Gastroesophageal sphincter (tissue), 3 donors: ENCODE results near the gene KRTAP12-3.

Experiments
- POLR2A ChIP-seq, 2 donors: fragments of 450-650 bp; IDR thresholded peaks; one replicate each; pipeline ENCODE4 v1.6.1; 2017; ENCODE audit warnings: antibody characterized with exemption in 2 of 2, mild to moderate bottlenecking in 2 of 2, moderate library complexity in 1 of 2
- POLR2AphosphoS5 ChIP-seq: sonication (generic); formaldehyde crosslinking; IDR thresholded peaks from one replicate; pipeline ENCODE4 v1.6.1; 2017; ENCODE audit warnings: antibody characterized with exemption
- TF ChIP-seq, protein P1 (sequence below), 4 experiments: fragments of 200-600 bp in 2 of 4; fragments of 450-650 bp in 2 of 4; sonication (generic) in 1 of 4; IDR thresholded peaks; one replicate each; pipeline ENCODE4 v1.5.1; 2017 to 2019; ENCODE audit warnings: antibody characterized with exemption in 4 of 4, mild to moderate bottlenecking in 2 of 4, moderate library complexity in 2 of 4

DNA sequence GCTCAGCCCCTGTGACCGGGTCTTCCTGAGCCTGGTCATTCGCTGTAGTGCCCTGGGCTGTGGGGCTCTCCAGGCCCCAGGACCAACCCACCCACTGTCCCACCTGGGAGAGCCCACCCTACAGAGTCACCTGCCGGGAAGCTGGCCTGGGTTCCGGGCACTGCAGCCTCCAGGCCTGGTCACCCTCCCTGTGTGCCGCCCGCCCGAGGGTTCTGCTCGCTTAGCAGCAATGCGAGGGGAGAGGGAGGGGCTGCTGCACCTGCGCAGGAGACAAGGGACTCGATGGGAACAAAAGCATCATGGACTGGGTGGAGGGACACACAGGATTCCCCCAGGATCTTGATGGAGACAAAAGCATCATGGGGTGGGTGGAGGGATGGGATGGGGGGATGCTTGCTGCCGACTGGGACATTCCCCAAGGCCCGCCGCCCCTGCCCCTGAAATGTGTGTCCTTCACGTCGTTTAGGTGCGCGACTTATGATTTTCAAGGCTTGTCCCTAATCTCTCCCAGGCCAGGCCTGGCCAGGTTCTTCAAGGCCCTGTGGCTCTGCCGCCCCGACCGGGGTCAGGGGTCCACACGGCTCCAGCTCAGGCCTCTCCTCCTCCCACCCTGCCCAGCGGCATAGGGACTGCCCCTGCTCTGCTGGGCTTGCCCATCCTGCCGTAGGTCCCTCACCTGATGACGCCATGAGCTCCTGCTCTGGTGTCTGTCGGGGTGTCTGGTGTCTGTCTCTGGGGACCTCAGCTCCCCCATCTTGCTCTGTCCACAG lies 44.2 kb upstream of the KRTAP12-3 start:
- TF ChIP-seq POLR2A (IDR thresholded peaks at IDR 0.05) (no peak), POLR2AphosphoS5 (no peak)
- TF ChIP-seq, protein P1, sequence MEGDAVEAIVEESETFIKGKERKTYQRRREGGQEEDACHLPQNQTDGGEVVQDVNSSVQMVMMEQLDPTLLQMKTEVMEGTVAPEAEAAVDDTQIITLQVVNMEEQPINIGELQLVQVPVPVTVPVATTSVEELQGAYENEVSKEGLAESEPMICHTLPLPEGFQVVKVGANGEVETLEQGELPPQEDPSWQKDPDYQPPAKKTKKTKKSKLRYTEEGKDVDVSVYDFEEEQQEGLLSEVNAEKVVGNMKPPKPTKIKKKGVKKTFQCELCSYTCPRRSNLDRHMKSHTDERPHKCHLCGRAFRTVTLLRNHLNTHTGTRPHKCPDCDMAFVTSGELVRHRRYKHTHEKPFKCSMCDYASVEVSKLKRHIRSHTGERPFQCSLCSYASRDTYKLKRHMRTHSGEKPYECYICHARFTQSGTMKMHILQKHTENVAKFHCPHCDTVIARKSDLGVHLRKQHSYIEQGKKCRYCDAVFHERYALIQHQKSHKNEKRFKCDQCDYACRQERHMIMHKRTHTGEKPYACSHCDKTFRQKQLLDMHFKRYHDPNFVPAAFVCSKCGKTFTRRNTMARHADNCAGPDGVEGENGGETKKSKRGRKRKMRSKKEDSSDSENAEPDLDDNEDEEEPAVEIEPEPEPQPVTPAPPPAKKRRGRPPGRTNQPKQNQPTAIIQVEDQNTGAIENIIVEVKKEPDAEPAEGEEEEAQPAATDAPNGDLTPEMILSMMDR (IDR thresholded peaks at IDR 0.05): no peak
